ENCODE data around the gene FAM78B.

- TF ChIP-seq CTCF (IDR thresholded peaks at IDR 0.05) (no peak), POLR2A (IDR thresholded peaks at IDR 0.05) (no peak), POLR2AphosphoS5 (IDR thresholded peaks at IDR 0.05) (no peak)
Observed at GRCh38 chr1:166121010-166121409, 45.8 kb downstream of the FAM78B start.
